Measurements from ENCODE around the gene NAT8. TPM values are rescaled to one million over a fixed set of nuclear protein-coding genes. Genes with fewer than 3 reads are reported as not detected.
"Not testable (repeated sequence)": the region's sequence is repeated elsewhere in the genome, so short reads cannot be mapped to it uniquely, and the experiment has no call there.

The NAT8 gene
- total RNA-seq, 3 donors from 2014 or later = not detected

DNA sequence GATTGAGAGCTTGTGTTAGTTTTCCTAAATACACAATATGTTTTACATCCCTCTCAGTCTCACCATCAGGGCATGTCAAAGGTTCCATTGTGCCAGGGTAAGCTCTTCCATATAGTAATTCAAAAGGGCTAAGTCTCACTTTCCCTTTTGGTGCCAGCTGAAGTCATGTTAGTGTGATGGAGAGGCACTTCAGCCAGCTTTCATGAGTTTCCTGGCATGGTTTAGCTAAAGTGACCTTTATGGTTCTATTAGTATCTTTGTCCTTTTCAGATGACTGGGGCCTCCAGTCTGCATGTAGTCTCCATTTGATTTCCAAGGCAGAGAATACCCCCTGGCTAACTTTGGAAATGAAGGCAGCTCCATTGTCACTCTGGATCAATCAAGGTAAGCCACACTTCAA is 27.2 kb downstream of the NAT8 start:
- no peaks in the 10 kb centered on the region for H3K9me3 ChIP-seq
- H3K4me3 ChIP-seq = no peak overlapping the region
- no peaks in the 10 kb centered on the region for H3K36me3 ChIP-seq
- TF ChIP-seq POLR2AphosphoS5 (IDR thresholded peaks at IDR 0.05) = no peak
- TF ChIP-seq POLR2A (IDR thresholded peaks at IDR 0.05) = no peak
- TF ChIP-seq CTCF (IDR thresholded peaks at IDR 0.05) = no peak
- intact Hi-C loops (cut with DNase I; ENCODE audit: low total_unique reads) = no loop called here
- no peaks in the 10 kb centered on the region for H3K27me3 ChIP-seq
- no peak for DNase-seq (ENCODE audit: low spot score in 2 of 2)
- no peaks in the 10 kb centered on the region for H3K4me1 ChIP-seq
- H3K27ac ChIP-seq = no peak overlapping the region

DNA sequence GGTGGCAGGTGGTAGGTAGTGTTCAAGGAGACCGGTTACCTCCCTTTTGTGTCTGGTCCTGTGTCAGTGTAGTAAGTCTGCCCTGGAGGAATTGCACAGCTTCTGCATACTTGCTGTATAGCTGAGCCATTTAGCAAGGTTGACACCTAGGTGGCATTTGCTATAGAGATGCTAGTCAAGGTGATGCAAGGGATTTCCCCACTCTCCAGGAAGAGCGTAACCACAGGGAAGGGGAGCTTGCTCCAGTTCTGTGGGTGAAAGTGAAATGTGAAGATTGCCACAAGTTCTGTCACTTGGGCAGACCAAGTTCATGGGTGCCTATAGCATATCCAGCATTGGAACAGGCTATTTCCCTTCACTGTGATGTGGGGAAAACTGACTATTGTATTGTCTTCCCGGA is 28.1 kb downstream of the NAT8 start:
- Histone ChIP-seq H3K4me1 (no peaks in the 10 kb centered on the region), H3K36me3 (no peaks in the 10 kb centered on the region), H3K27me3 (no peaks in the 10 kb centered on the region), H3K4me3 (no peak overlapping the region), H3K9me3 (no peaks in the 10 kb centered on the region), H3K27ac (no peak overlapping the region)
- no peak for TF ChIP-seq CTCF (IDR thresholded peaks at IDR 0.05)
- no peak for TF ChIP-seq POLR2A (IDR thresholded peaks at IDR 0.05)
- no peak for TF ChIP-seq POLR2AphosphoS5 (IDR thresholded peaks at IDR 0.05)
- intact Hi-C loops (cut with DNase I; ENCODE audit: low total_unique reads) = no loop called here
- DNase-seq (ENCODE audit: low spot score in 2 of 2) = no peak

DNA sequence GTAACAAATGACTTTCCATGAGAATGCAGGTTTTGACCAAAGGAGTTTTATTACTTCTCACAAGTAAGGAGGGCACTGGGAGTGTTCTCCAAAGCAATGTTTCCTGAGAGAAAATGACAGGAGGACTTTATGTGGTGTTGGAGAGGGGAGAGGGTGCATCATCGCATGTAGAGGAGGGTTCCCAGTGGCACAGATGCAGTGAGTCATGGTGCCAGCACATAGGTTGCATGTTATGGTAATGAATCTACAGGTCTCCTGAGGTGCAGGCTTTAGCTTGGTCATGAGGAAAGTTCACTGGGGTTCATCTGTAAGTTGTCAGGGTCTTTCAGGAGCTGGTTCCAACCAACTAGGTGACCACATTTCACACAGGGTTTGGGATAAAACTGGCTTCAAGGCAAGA is 30.4 kb downstream of the NAT8 start:
- intact Hi-C loops (cut with DNase I; ENCODE audit: low total_unique reads) = no loop called here
- Histone ChIP-seq H3K36me3 (no peaks in the 10 kb centered on the region), H3K9me3 (no peaks in the 10 kb centered on the region), H3K4me1 (no peaks in the 10 kb centered on the region), H3K27me3 (no peaks in the 10 kb centered on the region), H3K4me3 (no peak overlapping the region), H3K27ac (no peak overlapping the region)
- TF ChIP-seq POLR2A (IDR thresholded peaks at IDR 0.05) = no peak
- no peak for TF ChIP-seq POLR2AphosphoS5 (IDR thresholded peaks at IDR 0.05)
- TF ChIP-seq CTCF (IDR thresholded peaks at IDR 0.05) = no peak
- no peak for DNase-seq (ENCODE audit: low spot score in 2 of 2)

GRCh38 chr2:73611193-73611592 is 31.0 kb downstream of the NAT8 start:
- no peaks in the 10 kb centered on the region for H3K9me3 ChIP-seq
- H3K27ac ChIP-seq = no peak overlapping the region
- H3K27me3 ChIP-seq = no peaks in the 10 kb centered on the region
- intact Hi-C loops (cut with DNase I; ENCODE audit: low total_unique reads) = no loop called here
- H3K4me3 ChIP-seq = no peak overlapping the region
- TF ChIP-seq POLR2AphosphoS5 (IDR thresholded peaks at IDR 0.05) (no peak), POLR2A (IDR thresholded peaks at IDR 0.05) (no peak), CTCF (IDR thresholded peaks at IDR 0.05) (no peak)
- H3K4me1 ChIP-seq = no peaks in the 10 kb centered on the region
- H3K36me3 ChIP-seq = no peaks in the 10 kb centered on the region
- no peak for DNase-seq (ENCODE audit: low spot score in 2 of 2)

- intact Hi-C loops (cut with DNase I; ENCODE audit: low total_unique reads) = no loop called here
- H3K36me3 ChIP-seq = no peaks in the 10 kb centered on the region
- H3K27me3 ChIP-seq = no peaks in the 10 kb centered on the region
- H3K9me3 ChIP-seq = no peaks in the 10 kb centered on the region
- no peak for DNase-seq (ENCODE audit: low spot score in 2 of 2)
- TF ChIP-seq POLR2A (IDR thresholded peaks at IDR 0.05) (no peak), CTCF (IDR thresholded peaks at IDR 0.05) (no peak), POLR2AphosphoS5 (IDR thresholded peaks at IDR 0.05) (no peak)
- H3K27ac ChIP-seq = no peak overlapping the region
- no peaks in the 10 kb centered on the region for H3K4me1 ChIP-seq
- H3K4me3 ChIP-seq = no peak overlapping the region
These were observed 32.1 kb downstream of the NAT8 start for GRCh38 chr2:73610111-73610510.

DNA sequence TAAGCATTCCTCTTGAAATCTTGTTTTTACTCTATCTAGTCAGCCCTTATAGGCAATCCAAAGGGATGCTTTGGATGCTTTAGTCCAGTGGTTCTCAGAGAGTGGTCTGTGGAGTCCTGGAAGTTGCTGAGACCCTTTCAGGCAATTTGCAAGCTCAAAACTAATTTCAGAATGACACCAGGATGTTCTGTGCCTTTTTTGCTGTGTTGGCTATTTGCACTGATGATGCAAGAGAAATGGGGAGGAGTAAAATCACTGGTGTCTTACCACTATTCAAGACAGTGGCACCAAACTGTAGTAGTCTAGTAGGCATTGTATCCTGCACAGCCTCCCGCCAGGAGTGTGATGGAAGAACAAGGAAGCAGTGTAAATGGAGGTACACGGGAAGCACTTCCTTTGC is 37.6 kb downstream of the NAT8 start:
- H3K4me3 ChIP-seq; H3K27me3 ChIP-seq; H3K9me3 ChIP-seq; H3K36me3 ChIP-seq; intact Hi-C loops (cut with DNase I; ENCODE audit: low total_unique reads); DNase-seq (ENCODE audit: low spot score in 2 of 2); H3K4me1 ChIP-seq; H3K27ac ChIP-seq: not testable (repeated sequence)

DNA sequence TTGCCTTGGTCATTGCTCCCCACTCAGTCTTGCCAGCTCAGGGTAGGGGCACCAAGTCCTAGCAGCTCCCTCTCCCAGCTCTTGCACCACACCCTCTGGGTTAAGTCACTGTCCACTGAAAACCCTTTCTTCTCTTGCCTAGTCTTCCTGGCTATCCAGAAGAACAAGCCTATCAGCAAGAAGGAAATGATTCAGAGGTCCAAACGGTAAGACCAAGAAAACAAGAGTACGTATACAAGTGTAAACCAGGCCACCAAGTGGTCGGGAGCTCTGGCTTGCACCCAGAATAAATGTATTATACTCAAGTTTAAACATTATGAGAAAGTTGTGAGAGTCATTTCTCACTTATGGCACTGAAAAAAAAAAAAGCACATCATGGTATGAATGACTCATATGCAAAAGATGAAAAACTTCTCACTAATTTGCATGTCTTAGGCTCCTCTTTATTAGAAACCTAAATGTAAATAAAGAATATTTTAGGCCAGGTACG is 39.1 kb downstream of the NAT8 start:
- H3K27me3 ChIP-seq; H3K27ac ChIP-seq; H3K9me3 ChIP-seq; intact Hi-C loops (cut with DNase I; ENCODE audit: low total_unique reads); H3K4me3 ChIP-seq; DNase-seq (ENCODE audit: low spot score in 2 of 2); H3K4me1 ChIP-seq; H3K36me3 ChIP-seq: not testable (repeated sequence)
